H1 (cell line): ENCODE measurements around the gene TSEN2. TPM values are rescaled to one million over a fixed set of nuclear protein-coding genes. Genes with fewer than 3 reads are reported as not detected.

ENCODE experiments used
- CTCF ChIA-PET: fragments of 300-600 bp; sonication (Branson Sonifier 250); formaldehyde crosslinking; loops from one replicate; lab custom pipeline; 2021; ENCODE audit not compliant: partially characterized antibody; lab: Charles Lee
- POLR2A ChIA-PET: fragments of 300-600 bp; sonication (Branson Sonifier 250); formaldehyde crosslinking; loops from one replicate; lab custom pipeline; 2021; ENCODE audit warnings: inconsistent platforms; ENCODE audit not compliant: partially characterized antibody; lab: Charles Lee
- DNase-seq, 2 experiments: peaks; one replicate each; pipeline versions ENCODE4 v3.0.0 to v3.0.0-alpha.2; 2010 to 2022; ENCODE audit warnings: low spot score in 2 of 2, low read depth in 1 of 2, mixed read lengths in 1 of 2
- FAIRE-seq: peaks from 2 replicates; lab custom pipeline; 2011; peaks lifted over from hg19 to GRCh38; lab: Jason Lieb, UNC
- H2AFZ ChIP-seq: 2 replicates; pipeline ENCODE4 v1.8.1; 2012; ENCODE audit warnings: low read length, inconsistent platforms
- H2AK5ac ChIP-seq: 2 replicates; pipeline ENCODE4 v1.6.1; 2013; ENCODE audit warnings: low read depth, low read length
- H2BK120ac ChIP-seq: replicated peaks from 2 replicates; pipeline ENCODE3; 2013; ENCODE audit warnings: low read depth, low read length, inconsistent platforms
- H2BK12ac ChIP-seq: 2 replicates; pipeline ENCODE4 v1.6.1; 2013; ENCODE audit warnings: low read depth, low read length
- H2BK15ac ChIP-seq: 2 replicates; pipeline ENCODE4 v1.6.1; 2013; ENCODE audit warnings: low read length
- H2BK20ac ChIP-seq: 2 replicates; pipeline ENCODE4 v1.6.1; 2013; ENCODE audit warnings: low read length
- H2BK5ac ChIP-seq: 2 replicates; pipeline ENCODE4 v1.6.1; 2013; ENCODE audit warnings: low read depth, low read length
- H3K14ac ChIP-seq: 2 replicates; pipeline ENCODE4 v1.6.1; 2013; ENCODE audit warnings: inconsistent platforms; ENCODE audit not compliant: insufficient read length
- H3K18ac ChIP-seq: 2 replicates; pipeline ENCODE4 v1.6.1; 2013; ENCODE audit warnings: low read length; ENCODE audit errors: extremely low read depth
- H3K23ac ChIP-seq: 2 replicates; pipeline ENCODE4 v1.6.1; 2013; ENCODE audit warnings: inconsistent platforms; ENCODE audit not compliant: insufficient read length
- H3K23me2 ChIP-seq: 2 replicates; pipeline ENCODE4 v1.6.1; 2013; ENCODE audit warnings: low read depth, low read length
- H3K27ac ChIP-seq: 2 replicates; pipeline ENCODE4 v1.6.1; 2011; ENCODE audit warnings: low read depth, low read length, inconsistent platforms
- H3K27me3 ChIP-seq, 4 experiments: replicated peaks in 1 of 4; 1 replicate in 1 of 4; 2 replicates in 3 of 4; pipeline versions ENCODE4 v1.6.1 to v1.8.1; 2011 to 2013; ENCODE audit warnings: low read length in 3 of 4, mild to moderate bottlenecking in 3 of 4, inconsistent platforms in 2 of 4, mixed read lengths in 2 of 4, moderate library complexity in 1 of 4; ENCODE audit not compliant: control insufficient read depth in 3 of 4, insufficient read depth in 3 of 4; ENCODE audit errors: extremely low read depth in 1 of 4
- H3K36me3 ChIP-seq, 4 experiments: 2 replicates each; pipeline versions ENCODE4 v1.6.1 to v1.8.1; 2011 to 2013; ENCODE audit warnings: mild to moderate bottlenecking in 4 of 4, low read length in 3 of 4, moderate library complexity in 2 of 4, control low read depth in 1 of 4, inconsistent platforms in 1 of 4; ENCODE audit not compliant: insufficient read depth in 4 of 4, control insufficient read depth in 2 of 4
- H3K4ac ChIP-seq: replicated peaks from 2 replicates; pipeline ENCODE3; 2013; ENCODE audit warnings: low read length, low read depth, mixed read lengths, inconsistent platforms; ENCODE audit not compliant: insufficient read length
- H3K4me1 ChIP-seq, 4 experiments: replicated peaks in 1 of 4; 1 replicate in 1 of 4; 2 replicates in 3 of 4; pipeline versions ENCODE4 v1.6.1 to v1.8.1; 2011 to 2013; ENCODE audit warnings: low read length in 3 of 4, inconsistent platforms in 2 of 4, mixed read lengths in 1 of 4; ENCODE audit not compliant: insufficient read depth in 4 of 4, control insufficient read depth in 3 of 4
- H3K4me2 ChIP-seq, 2 experiments: 2 replicates each; pipeline versions ENCODE4 v1.6.1 to v1.8.1; 2011 to 2013; ENCODE audit warnings: low read depth in 2 of 2, low read length in 2 of 2, control low read depth in 1 of 2, inconsistent platforms in 1 of 2, mild to moderate bottlenecking in 1 of 2; ENCODE audit not compliant: insufficient read depth in 1 of 2
- H3K4me3 ChIP-seq, 4 experiments: fragments of 200-600, 300-600 bp in 1 of 4; sonication (generic), shearing (Covaris generic), sonication (Bioruptor Twin) in 1 of 4; 2 replicates each; pipeline versions ENCODE4 v1.5.1 to v1.8.1; 2011 to 2016; ENCODE audit warnings: low read length in 4 of 4, low read depth in 3 of 4, control low read depth in 2 of 4, inconsistent platforms in 2 of 4, mild to moderate bottlenecking in 2 of 4, mixed read lengths in 1 of 4, moderate library complexity in 1 of 4; ENCODE audit not compliant: insufficient read depth in 2 of 4; ENCODE audit errors: extremely low read depth in 1 of 4
- H3K56ac ChIP-seq: replicated peaks from 2 replicates; pipeline ENCODE3; 2013; ENCODE audit warnings: low read depth, mild to moderate bottlenecking, mixed read lengths, low read length, inconsistent platforms; ENCODE audit not compliant: insufficient read length
- H3K79me1 ChIP-seq: 2 replicates; pipeline ENCODE4 v1.6.1; 2013; ENCODE audit warnings: low read depth, low read length, control low read depth
- H3K79me2 ChIP-seq, 2 experiments: 2 replicates each; pipeline versions ENCODE4 v1.6.1 to v1.8.1; 2012 to 2013; ENCODE audit warnings: low read length in 2 of 2, mild to moderate bottlenecking in 2 of 2, inconsistent platforms in 1 of 2; ENCODE audit not compliant: insufficient read depth in 2 of 2, control insufficient read depth in 1 of 2
- H3K9ac ChIP-seq, 4 experiments: replicated peaks in 1 of 4; 1 replicate in 1 of 4; 2 replicates in 3 of 4; pipeline versions ENCODE4 v1.6.1 to v1.8.1; 2011 to 2013; ENCODE audit warnings: low read depth in 3 of 4, low read length in 3 of 4, control low read depth in 2 of 4, mild to moderate bottlenecking in 2 of 4, moderate library complexity in 2 of 4, inconsistent platforms in 1 of 4; ENCODE audit errors: extremely low read depth in 1 of 4
- H3K9me3 ChIP-seq, 2 experiments: 2 replicates each; pipeline versions ENCODE4 v1.6.1 to v1.8.1; 2012 to 2013; ENCODE audit warnings: mild to moderate bottlenecking in 2 of 2, moderate library complexity in 2 of 2, control low read depth in 1 of 2, inconsistent platforms in 1 of 2, low read depth in 1 of 2, low read length in 1 of 2, mixed read lengths in 1 of 2; ENCODE audit not compliant: insufficient read depth in 2 of 2
- H4K20me1 ChIP-seq, 2 experiments: replicated peaks in 1 of 2; 2 replicates each; pipeline versions ENCODE3 to v1.8.1; 2011 to 2013; ENCODE audit warnings: inconsistent platforms in 2 of 2, low read length in 2 of 2, mild to moderate bottlenecking in 1 of 2; ENCODE audit not compliant: insufficient read depth in 2 of 2, control insufficient read depth in 1 of 2
- H4K5ac ChIP-seq: 2 replicates; pipeline ENCODE4 v1.6.1; 2013; ENCODE audit warnings: low read length, low read depth, mixed read lengths, inconsistent platforms; ENCODE audit not compliant: insufficient read length
- H4K8ac ChIP-seq: 2 replicates; pipeline ENCODE4 v1.8.0; 2013; ENCODE audit warnings: mild to moderate bottlenecking, moderate library complexity, low read length, inconsistent platforms; ENCODE audit not compliant: insufficient read depth; ENCODE audit errors: extremely low read depth
- H4K91ac ChIP-seq: replicated peaks from 2 replicates; pipeline ENCODE3; 2013; ENCODE audit warnings: low read length, mixed read lengths, inconsistent platforms; ENCODE audit not compliant: insufficient read length
- ATF3 ChIP-seq: IDR thresholded peaks from 2 replicates; pipeline ENCODE4 v1.6.1; 2011; ENCODE audit warnings: low read depth, mild to moderate bottlenecking, low read length; ENCODE audit not compliant: insufficient read depth
- CBX8 ChIP-seq: fragments of 300-800, 300-1000 bp; sonication (generic); IDR thresholded peaks from 2 replicates; pipeline ENCODE4 v1.7.1; 2016; ENCODE audit warnings: low read depth, low read length, borderline replicate concordance
- CHD2 ChIP-seq: IDR thresholded peaks from 2 replicates; pipeline ENCODE4 v1.6.1; 2012; ENCODE audit warnings: low read length, improper control_type of control experiment
- EZH2 ChIP-seq: fragments of 200-600 bp; sonication (generic); IDR thresholded peaks from 2 replicates; pipeline ENCODE4 v1.7.1; 2012; ENCODE audit warnings: low read depth, mild to moderate bottlenecking, moderate library complexity, low read length, inconsistent platforms; ENCODE audit not compliant: severe bottlenecking
- JUN ChIP-seq: IDR thresholded peaks from 2 replicates; pipeline ENCODE4 v1.6.1; 2011; ENCODE audit warnings: low read depth, mild to moderate bottlenecking, improper control_type of control experiment, low read length
- POLR2A ChIP-seq, 2 experiments: IDR thresholded peaks; 1 replicate in 1 of 2; 2 replicates in 1 of 2; pipeline ENCODE4 v1.6.1; 2011; ENCODE audit warnings: low read depth in 2 of 2, low read length in 2 of 2, mild to moderate bottlenecking in 2 of 2; ENCODE audit errors: control extremely low read depth in 1 of 2
- RFX5 ChIP-seq: IDR thresholded peaks from 2 replicates; pipeline ENCODE4 v1.6.1; 2011; ENCODE audit warnings: low read depth, low read length, improper control_type of control experiment, borderline replicate concordance
- SIRT6 ChIP-seq: IDR thresholded peaks from one replicate; pipeline ENCODE4 v1.7.1; 2012; ENCODE audit warnings: low read length, inconsistent platforms
- ZNF274 ChIP-seq: IDR thresholded peaks from 2 replicates; pipeline ENCODE4 v1.7.0; 2012; ENCODE audit warnings: low read length, borderline replicate concordance; ENCODE audit errors: extremely low read depth
- WGBS, 2 experiments: shearing (Covaris generic) in 1 of 2; methylation state at CpG; one replicate each; pipeline versions ENCODE4 v1.1.6 to v1.1.7; 2013 to 2015; ENCODE audit warnings: low lambda C conversion rate in 2 of 2, mixed read lengths in 2 of 2, inconsistent platforms in 1 of 2, low coverage in 1 of 2, missing lambda C conversion rate in 1 of 2; ENCODE audit not compliant: insufficient replicate concordance in 2 of 2, insufficient coverage in 1 of 2, insufficient read length in 1 of 2; ENCODE audit errors: extremely low coverage in 1 of 2, missing lambda C conversion rate in 1 of 2; 5-methylcytosine and 5-hydroxymethylcytosine counted together
- polyA plus RNA-seq, 7 experiments: library from polyadenylated mRNA; depleted of rRNA in 3 of 7; stranded (reverse) in 5 of 7; unstranded in 2 of 7; fragments of >200 nt in 5 of 7; fragments of 200-250 nt in 2 of 7; gene quantifications; 1 replicate in 5 of 7; 2 replicates in 1 of 7; 4 replicates in 1 of 7; pipeline versions ENCODE4 v1.2.1 to v1.2.3, GENCODE V29; 2011 to 2013; ENCODE audit warnings: missing spikeins in 2 of 7, mixed read lengths in 2 of 7
- total RNA-seq: library from RNA; stranded (reverse); fragmentation: NEBNext Ultra II Directional; extraction: Animal tissue kit (Norgen Biotek cat#: 25700); gene quantifications from 2 replicates; pipeline ENCODE4 v1.2.1, GENCODE V29; 2021
- TF ChIP-seq, protein P1 (sequence below), 3 experiments: IDR thresholded peaks; 1 replicate in 2 of 3; 2 replicates in 1 of 3; pipeline versions ENCODE4 v1.5.1 to v1.6.1; 2011; ENCODE audit warnings: low read length in 3 of 3, mild to moderate bottlenecking in 3 of 3, inconsistent platforms in 2 of 3, low read depth in 1 of 3, moderate library complexity in 1 of 3; ENCODE audit not compliant: insufficient read depth in 1 of 3; ENCODE audit errors: control extremely low read depth in 1 of 3

Gene TSEN2
- total and polyA plus RNA-seq, 2 of the 8 experiments (the other 6 are each of a cell fraction or from before 2014, with no cell fraction given), result 16.1 to 22.4 TPM

DNA sequence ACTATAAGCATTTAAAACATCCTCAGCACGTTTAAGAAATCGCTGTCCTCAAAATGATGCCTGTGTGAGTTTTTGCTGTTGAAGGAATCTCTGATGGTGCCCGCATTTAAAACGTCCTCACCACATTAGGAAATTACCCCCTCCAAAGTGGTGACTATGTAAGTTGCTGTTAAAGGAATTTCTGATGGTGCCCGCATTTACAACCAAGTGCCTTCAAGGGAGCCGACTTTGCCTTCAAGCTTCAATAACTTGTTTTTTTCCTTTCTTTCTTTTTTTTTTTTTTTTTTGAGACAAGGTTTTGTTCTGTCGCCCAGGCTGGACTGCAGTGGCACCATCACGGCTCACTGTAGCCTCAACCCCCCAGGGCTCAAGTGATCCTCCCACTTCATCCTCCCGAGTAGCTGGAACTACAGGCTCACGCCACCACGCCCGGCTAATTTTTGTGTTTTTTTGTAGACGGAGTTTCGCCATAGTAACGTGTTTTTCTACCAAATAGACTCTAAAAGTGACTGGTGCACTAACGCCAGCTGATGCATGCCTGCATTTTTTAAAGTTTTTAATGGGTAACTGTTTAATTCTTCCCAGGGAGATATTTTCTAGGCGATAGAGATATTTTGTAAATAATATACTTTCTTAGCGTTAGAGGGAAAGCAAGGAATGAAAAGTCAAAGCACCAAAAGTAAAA is 19.0 kb upstream of the TSEN2 start:
- H3K23ac ChIP-seq, result no peak overlapping the region
- no peak overlapping the region for H3K27ac ChIP-seq
- DNase-seq, result no peak
- H2BK15ac ChIP-seq, result no peak overlapping the region
- no peak overlapping the region for H3K4me3 ChIP-seq
- no peak overlapping the region for H3K4me2 ChIP-seq
- no peak overlapping the region for H4K8ac ChIP-seq
- no peak overlapping the region for H2BK5ac ChIP-seq
- CTCF ChIA-PET, result interaction anchor here (0.6 to 1.8 kb wide), 4 partner anchors 11 to 310 kb away, joined by 3 to 9 read pairs (median 4); no protein-coding TSS in a partner anchor
- H2BK20ac ChIP-seq, result no peak overlapping the region
- POLR2A ChIA-PET, result no interaction called here
- 89% methylated on average over 16 of the region's 18 CpGs; no CpG with 5 or more reads in 1 of the 2 experiments for WGBS, 2 experiments
- no peak overlapping the region for H2BK120ac ChIP-seq
- no peak overlapping the region for H2AFZ ChIP-seq
- no peak overlapping the region for H4K91ac ChIP-seq
- H4K20me1 ChIP-seq, result no peaks in the 10 kb centered on the region
- H3K79me1 ChIP-seq, result no peaks in the 10 kb centered on the region
- H3K36me3 ChIP-seq, result no peaks in the 10 kb centered on the region
- H3K14ac ChIP-seq, result no peak overlapping the region
- no peaks in the 10 kb centered on the region for H3K23me2 ChIP-seq
- H3K27me3 ChIP-seq, result no peaks in the 10 kb centered on the region
- H2BK12ac ChIP-seq, result no peak overlapping the region
- no peak overlapping the region for H3K56ac ChIP-seq
- H3K18ac ChIP-seq, result no peak overlapping the region
- H4K5ac ChIP-seq, result no peak overlapping the region
- H3K4ac ChIP-seq, result no peak overlapping the region
- H2AK5ac ChIP-seq, result no peak overlapping the region
- no peak for FAIRE-seq
- H3K4me1 ChIP-seq, result peaks cover 0 to 2% (median 0%) of the 10 kb centered on the region in 4 experiments; a peak in 1 of 7 replicates
- no peak overlapping the region for H3K9ac ChIP-seq
- H3K79me2 ChIP-seq, result no peaks in the 10 kb centered on the region
- H3K9me3 ChIP-seq, result no peaks in the 10 kb centered on the region
- no peak for TF ChIP-seq JUN
- TF ChIP-seq ZNF274, result no peak
- no peak for TF ChIP-seq POLR2A (IDR thresholded peaks at IDR 0.05; ENCODE audit: control extremely low read depth in 1 of 2, low read depth in 2 of 2, low read length in 2 of 2)
- no peak for TF ChIP-seq CBX8
- no peak for TF ChIP-seq EZH2
- no peak for TF ChIP-seq SIRT6
- TF ChIP-seq, protein P1, sequence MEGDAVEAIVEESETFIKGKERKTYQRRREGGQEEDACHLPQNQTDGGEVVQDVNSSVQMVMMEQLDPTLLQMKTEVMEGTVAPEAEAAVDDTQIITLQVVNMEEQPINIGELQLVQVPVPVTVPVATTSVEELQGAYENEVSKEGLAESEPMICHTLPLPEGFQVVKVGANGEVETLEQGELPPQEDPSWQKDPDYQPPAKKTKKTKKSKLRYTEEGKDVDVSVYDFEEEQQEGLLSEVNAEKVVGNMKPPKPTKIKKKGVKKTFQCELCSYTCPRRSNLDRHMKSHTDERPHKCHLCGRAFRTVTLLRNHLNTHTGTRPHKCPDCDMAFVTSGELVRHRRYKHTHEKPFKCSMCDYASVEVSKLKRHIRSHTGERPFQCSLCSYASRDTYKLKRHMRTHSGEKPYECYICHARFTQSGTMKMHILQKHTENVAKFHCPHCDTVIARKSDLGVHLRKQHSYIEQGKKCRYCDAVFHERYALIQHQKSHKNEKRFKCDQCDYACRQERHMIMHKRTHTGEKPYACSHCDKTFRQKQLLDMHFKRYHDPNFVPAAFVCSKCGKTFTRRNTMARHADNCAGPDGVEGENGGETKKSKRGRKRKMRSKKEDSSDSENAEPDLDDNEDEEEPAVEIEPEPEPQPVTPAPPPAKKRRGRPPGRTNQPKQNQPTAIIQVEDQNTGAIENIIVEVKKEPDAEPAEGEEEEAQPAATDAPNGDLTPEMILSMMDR (IDR thresholded peaks at IDR 0.05; ENCODE audit: control extremely low read depth in 1 of 3, insufficient read depth in 1 of 3, low read depth in 1 of 3, low read length in 3 of 3), result no peak
- TF ChIP-seq CHD2, result no peak
- no peak for TF ChIP-seq ATF3
- no peak for TF ChIP-seq RFX5
